GM18519 (cell line): ENCODE data around the gene DBH.
"Not testable (repeated sequence)": the region's sequence is repeated elsewhere in the genome, so short reads cannot be mapped to it uniquely, and the experiment has no call there.

Source experiments
- ATAC-seq: cut with Tn5 transposase; IDR thresholded peaks from one replicate; pipeline ENCODE4 v1.9.1; 2021; ENCODE audit warnings: mild to moderate bottlenecking, moderate library complexity; ENCODE audit not compliant: unreplicated experiment, low FRiP score

DBH gene

GRCh38 chr9:133618726-133619125 is 17.4 kb upstream of the DBH start:
- ATAC-seq, result no peak

GRCh38 chr9:133619791-133620190 is 16.4 kb upstream of the DBH start:
- no peak for ATAC-seq

- ATAC-seq, result no peak
Observed at GRCh38 chr9:133621725-133622267, 14.4 kb upstream of the DBH start.

- ATAC-seq, result no peak
Observed at GRCh38 chr9:133622555-133622954, 13.6 kb upstream of the DBH start.

GRCh38 chr9:133626008-133626407 is 10.2 kb upstream of the DBH start:
- not testable (repeated sequence) for ATAC-seq

GRCh38 chr9:133627341-133627740 is 8.8 kb upstream of the DBH start:
- ATAC-seq, result no peak

GRCh38 chr9:133628766-133629165 is 7.4 kb upstream of the DBH start:
- no peak for ATAC-seq

GRCh38 chr9:133629221-133630110 is 6.7 kb upstream of the DBH start:
- no peak for ATAC-seq

GRCh38 chr9:133631111-133631510 is 5.1 kb upstream of the DBH start:
- no peak for ATAC-seq

- no peak for ATAC-seq
Observed at GRCh38 chr9:133632806-133633680, 3.1 kb upstream of the DBH start.

GRCh38 chr9:133633681-133634080 is 2.5 kb upstream of the DBH start:
- ATAC-seq, result no peak

GRCh38 chr9:133634081-133634691 is 2.0 kb upstream of the DBH start:
- no peak for ATAC-seq

- no peak for ATAC-seq
Observed at GRCh38 chr9:133635098-133635497, 1.1 kb upstream of the DBH start.

- ATAC-seq, result no peak
Observed at GRCh38 chr9:133636902-133637301, 739 bp downstream of the DBH start.

- no peak for ATAC-seq
Observed at GRCh38 chr9:133637451-133638055, 1.4 kb downstream of the DBH start.

- ATAC-seq, result no peak
Observed at GRCh38 chr9:133638076-133638475, 1.9 kb downstream of the DBH start.

- ATAC-seq, result no peak
Observed at GRCh38 chr9:133638711-133639110, 2.5 kb downstream of the DBH start.

- ATAC-seq, result no peak
Observed at GRCh38 chr9:133639613-133640012, 3.5 kb downstream of the DBH start.

- ATAC-seq, result no peak
Observed at GRCh38 chr9:133640160-133640559, 4.0 kb downstream of the DBH start.
